Panc1 (cell line): Measurements from ENCODE around the gene MYLK.

ENCODE experiments used
- POLR2AphosphoS5 ChIP-seq: IDR thresholded peaks from 2 replicates; pipeline ENCODE4 v1.6.1; 2012; ENCODE audit warnings: mild to moderate bottlenecking, low read depth, low read length, moderate library complexity
- SIN3A ChIP-seq: IDR thresholded peaks from 2 replicates; pipeline ENCODE4 v1.6.1; 2012; ENCODE audit warnings: low read depth, mild to moderate bottlenecking, low read length, moderate library complexity, borderline replicate concordance; ENCODE audit not compliant: insufficient read depth
- TCF7L2 ChIP-seq: IDR thresholded peaks from 2 replicates; pipeline ENCODE4 v1.6.1; 2011; ENCODE audit warnings: mild to moderate bottlenecking, low read depth, low read length, inconsistent platforms
- TF ChIP-seq, protein P1 (sequence below): fragments of 450-650 bp; IDR thresholded peaks from 2 replicates; pipeline ENCODE4 v1.5.1; 2017; ENCODE audit warnings: mild to moderate bottlenecking
- TF ChIP-seq, protein P2 (sequence below), 2 experiments: IDR thresholded peaks; 2 replicates each; pipeline ENCODE4 v1.6.1; 2011 to 2012; ENCODE audit warnings: low read depth in 2 of 2, control low read depth in 1 of 2, low read length in 1 of 2, mild to moderate bottlenecking in 1 of 2, moderate library complexity in 1 of 2; ENCODE audit not compliant: insufficient read depth in 1 of 2

DNA sequence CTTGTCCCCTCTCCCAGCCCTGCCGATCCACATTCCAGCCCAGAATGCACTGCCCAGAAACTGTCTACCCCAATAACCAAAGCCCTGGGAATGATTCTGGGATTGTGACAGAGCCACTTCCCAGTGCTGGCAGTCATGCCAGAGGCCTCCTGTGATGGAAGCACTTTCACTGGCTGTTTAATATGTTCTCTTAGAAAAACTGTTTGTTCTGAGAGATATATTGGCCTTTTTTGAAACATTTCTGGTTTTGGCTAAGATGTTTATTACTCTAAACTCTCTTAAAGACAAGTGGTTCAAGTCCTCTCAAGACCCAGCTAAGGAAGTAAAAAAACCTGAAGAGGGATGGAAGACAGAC lies 225.3 kb downstream of the MYLK start:
- TF ChIP-seq, protein P1, sequence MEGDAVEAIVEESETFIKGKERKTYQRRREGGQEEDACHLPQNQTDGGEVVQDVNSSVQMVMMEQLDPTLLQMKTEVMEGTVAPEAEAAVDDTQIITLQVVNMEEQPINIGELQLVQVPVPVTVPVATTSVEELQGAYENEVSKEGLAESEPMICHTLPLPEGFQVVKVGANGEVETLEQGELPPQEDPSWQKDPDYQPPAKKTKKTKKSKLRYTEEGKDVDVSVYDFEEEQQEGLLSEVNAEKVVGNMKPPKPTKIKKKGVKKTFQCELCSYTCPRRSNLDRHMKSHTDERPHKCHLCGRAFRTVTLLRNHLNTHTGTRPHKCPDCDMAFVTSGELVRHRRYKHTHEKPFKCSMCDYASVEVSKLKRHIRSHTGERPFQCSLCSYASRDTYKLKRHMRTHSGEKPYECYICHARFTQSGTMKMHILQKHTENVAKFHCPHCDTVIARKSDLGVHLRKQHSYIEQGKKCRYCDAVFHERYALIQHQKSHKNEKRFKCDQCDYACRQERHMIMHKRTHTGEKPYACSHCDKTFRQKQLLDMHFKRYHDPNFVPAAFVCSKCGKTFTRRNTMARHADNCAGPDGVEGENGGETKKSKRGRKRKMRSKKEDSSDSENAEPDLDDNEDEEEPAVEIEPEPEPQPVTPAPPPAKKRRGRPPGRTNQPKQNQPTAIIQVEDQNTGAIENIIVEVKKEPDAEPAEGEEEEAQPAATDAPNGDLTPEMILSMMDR = no peak
- no peak for TF ChIP-seq POLR2AphosphoS5
- TF ChIP-seq, protein P2, sequence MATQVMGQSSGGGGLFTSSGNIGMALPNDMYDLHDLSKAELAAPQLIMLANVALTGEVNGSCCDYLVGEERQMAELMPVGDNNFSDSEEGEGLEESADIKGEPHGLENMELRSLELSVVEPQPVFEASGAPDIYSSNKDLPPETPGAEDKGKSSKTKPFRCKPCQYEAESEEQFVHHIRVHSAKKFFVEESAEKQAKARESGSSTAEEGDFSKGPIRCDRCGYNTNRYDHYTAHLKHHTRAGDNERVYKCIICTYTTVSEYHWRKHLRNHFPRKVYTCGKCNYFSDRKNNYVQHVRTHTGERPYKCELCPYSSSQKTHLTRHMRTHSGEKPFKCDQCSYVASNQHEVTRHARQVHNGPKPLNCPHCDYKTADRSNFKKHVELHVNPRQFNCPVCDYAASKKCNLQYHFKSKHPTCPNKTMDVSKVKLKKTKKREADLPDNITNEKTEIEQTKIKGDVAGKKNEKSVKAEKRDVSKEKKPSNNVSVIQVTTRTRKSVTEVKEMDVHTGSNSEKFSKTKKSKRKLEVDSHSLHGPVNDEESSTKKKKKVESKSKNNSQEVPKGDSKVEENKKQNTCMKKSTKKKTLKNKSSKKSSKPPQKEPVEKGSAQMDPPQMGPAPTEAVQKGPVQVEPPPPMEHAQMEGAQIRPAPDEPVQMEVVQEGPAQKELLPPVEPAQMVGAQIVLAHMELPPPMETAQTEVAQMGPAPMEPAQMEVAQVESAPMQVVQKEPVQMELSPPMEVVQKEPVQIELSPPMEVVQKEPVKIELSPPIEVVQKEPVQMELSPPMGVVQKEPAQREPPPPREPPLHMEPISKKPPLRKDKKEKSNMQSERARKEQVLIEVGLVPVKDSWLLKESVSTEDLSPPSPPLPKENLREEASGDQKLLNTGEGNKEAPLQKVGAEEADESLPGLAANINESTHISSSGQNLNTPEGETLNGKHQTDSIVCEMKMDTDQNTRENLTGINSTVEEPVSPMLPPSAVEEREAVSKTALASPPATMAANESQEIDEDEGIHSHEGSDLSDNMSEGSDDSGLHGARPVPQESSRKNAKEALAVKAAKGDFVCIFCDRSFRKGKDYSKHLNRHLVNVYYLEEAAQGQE (IDR thresholded peaks at IDR 0.05; ENCODE audit: insufficient read depth in 1 of 2, low read depth in 2 of 2, low read length in 1 of 2) = no peak
- no peak for TF ChIP-seq TCF7L2
- no peak for TF ChIP-seq SIN3A
